HCT116 (cell line): ENCODE data around the gene GPR107. TPM values are rescaled to one million over a fixed set of nuclear protein-coding genes. Genes with fewer than 3 reads are reported as not detected.

Experiments
- ELF1 ChIP-seq: IDR thresholded peaks from 2 replicates; pipeline ENCODE4 v1.6.1; 2012; ENCODE audit warnings: low read depth, borderline replicate concordance
- EZH2 ChIP-seq: fragments of 200-600 bp; sonication (generic); IDR thresholded peaks from 2 replicates; pipeline ENCODE4 v1.6.1; 2017; ENCODE audit warnings: antibody characterized with exemption, mixed run types
- MAX ChIP-seq: IDR thresholded peaks from 2 replicates; pipeline ENCODE4 v1.6.1; 2012
- POLR2A ChIP-seq: IDR thresholded peaks from 2 replicates; pipeline ENCODE4 v1.7.0; 2011; ENCODE audit warnings: borderline replicate concordance; ENCODE audit not compliant: insufficient read depth, insufficient read length; ENCODE audit errors: extremely low read depth
- POLR2AphosphoS5 ChIP-seq: IDR thresholded peaks from 2 replicates; pipeline ENCODE4 v1.6.1; 2011; ENCODE audit warnings: mild to moderate bottlenecking, low read depth, low read length, moderate library complexity
- total RNA-seq: library from RNA; stranded (reverse); gene quantifications from one replicate; pipeline ENCODE4 v1.2.1, GENCODE V29; 2021; ENCODE audit not compliant: unreplicated experiment
- TF ChIP-seq, protein P1 (sequence below): IDR thresholded peaks from 2 replicates; pipeline ENCODE4 v1.6.1; 2012; ENCODE audit warnings: low read depth
- TF ChIP-seq, protein P2 (sequence below): IDR thresholded peaks from 2 replicates; pipeline ENCODE4 v1.6.1; 2011; ENCODE audit warnings: mild to moderate bottlenecking, low read length, moderate library complexity; ENCODE audit not compliant: insufficient replicate concordance; ENCODE audit errors: extremely low read depth
- TF ChIP-seq, protein P3 (sequence below): IDR thresholded peaks from 2 replicates; pipeline ENCODE4 v1.6.1; 2012

The GPR107 gene
- total RNA-seq, 1 experiment from 2014 or later = 32.5 TPM

- TF ChIP-seq, protein P1, sequence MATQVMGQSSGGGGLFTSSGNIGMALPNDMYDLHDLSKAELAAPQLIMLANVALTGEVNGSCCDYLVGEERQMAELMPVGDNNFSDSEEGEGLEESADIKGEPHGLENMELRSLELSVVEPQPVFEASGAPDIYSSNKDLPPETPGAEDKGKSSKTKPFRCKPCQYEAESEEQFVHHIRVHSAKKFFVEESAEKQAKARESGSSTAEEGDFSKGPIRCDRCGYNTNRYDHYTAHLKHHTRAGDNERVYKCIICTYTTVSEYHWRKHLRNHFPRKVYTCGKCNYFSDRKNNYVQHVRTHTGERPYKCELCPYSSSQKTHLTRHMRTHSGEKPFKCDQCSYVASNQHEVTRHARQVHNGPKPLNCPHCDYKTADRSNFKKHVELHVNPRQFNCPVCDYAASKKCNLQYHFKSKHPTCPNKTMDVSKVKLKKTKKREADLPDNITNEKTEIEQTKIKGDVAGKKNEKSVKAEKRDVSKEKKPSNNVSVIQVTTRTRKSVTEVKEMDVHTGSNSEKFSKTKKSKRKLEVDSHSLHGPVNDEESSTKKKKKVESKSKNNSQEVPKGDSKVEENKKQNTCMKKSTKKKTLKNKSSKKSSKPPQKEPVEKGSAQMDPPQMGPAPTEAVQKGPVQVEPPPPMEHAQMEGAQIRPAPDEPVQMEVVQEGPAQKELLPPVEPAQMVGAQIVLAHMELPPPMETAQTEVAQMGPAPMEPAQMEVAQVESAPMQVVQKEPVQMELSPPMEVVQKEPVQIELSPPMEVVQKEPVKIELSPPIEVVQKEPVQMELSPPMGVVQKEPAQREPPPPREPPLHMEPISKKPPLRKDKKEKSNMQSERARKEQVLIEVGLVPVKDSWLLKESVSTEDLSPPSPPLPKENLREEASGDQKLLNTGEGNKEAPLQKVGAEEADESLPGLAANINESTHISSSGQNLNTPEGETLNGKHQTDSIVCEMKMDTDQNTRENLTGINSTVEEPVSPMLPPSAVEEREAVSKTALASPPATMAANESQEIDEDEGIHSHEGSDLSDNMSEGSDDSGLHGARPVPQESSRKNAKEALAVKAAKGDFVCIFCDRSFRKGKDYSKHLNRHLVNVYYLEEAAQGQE = no peak
- TF ChIP-seq POLR2A = no peak
- no peak for TF ChIP-seq MAX
- no peak for TF ChIP-seq ELF1
- TF ChIP-seq EZH2 = no peak
- TF ChIP-seq, protein P2, sequence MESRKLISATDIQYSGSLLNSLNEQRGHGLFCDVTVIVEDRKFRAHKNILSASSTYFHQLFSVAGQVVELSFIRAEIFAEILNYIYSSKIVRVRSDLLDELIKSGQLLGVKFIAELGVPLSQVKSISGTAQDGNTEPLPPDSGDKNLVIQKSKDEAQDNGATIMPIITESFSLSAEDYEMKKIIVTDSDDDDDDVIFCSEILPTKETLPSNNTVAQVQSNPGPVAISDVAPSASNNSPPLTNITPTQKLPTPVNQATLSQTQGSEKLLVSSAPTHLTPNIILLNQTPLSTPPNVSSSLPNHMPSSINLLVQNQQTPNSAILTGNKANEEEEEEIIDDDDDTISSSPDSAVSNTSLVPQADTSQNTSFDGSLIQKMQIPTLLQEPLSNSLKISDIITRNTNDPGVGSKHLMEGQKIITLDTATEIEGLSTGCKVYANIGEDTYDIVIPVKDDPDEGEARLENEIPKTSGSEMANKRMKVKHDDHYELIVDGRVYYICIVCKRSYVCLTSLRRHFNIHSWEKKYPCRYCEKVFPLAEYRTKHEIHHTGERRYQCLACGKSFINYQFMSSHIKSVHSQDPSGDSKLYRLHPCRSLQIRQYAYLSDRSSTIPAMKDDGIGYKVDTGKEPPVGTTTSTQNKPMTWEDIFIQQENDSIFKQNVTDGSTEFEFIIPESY = no peak
- TF ChIP-seq, protein P3, sequence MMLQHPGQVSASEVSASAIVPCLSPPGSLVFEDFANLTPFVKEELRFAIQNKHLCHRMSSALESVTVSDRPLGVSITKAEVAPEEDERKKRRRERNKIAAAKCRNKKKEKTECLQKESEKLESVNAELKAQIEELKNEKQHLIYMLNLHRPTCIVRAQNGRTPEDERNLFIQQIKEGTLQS = no peak
- TF ChIP-seq POLR2AphosphoS5 = no peak
Measured at GRCh38 chr9:130015353-130016019, 38.2 kb upstream of the GPR107 start (continued).
